Mesenchymal stem cell (in vitro differentiated cells and primary cell): ENCODE data around the gene TMEM14A.
"Not testable (repeated sequence)": the region's sequence is repeated elsewhere in the genome, so short reads cannot be mapped to it uniquely, and the experiment has no call there.

ENCODE experiments used
- DNase-seq: peaks from one replicate; pipeline ENCODE4 v3.0.0-alpha.2; 2013
- H2AFZ ChIP-seq: one replicate; pipeline ENCODE4 v1.6.1; 2013; ENCODE audit warnings: low read depth, mild to moderate bottlenecking, control low read depth, inconsistent platforms, low read length, moderate library complexity
- H2AK5ac ChIP-seq: 2 replicates; pipeline ENCODE4 v1.6.1; 2013; ENCODE audit warnings: low read length, moderate library complexity, mild to moderate bottlenecking, inconsistent platforms; ENCODE audit not compliant: severe bottlenecking
- H2BK120ac ChIP-seq: one replicate; pipeline ENCODE4 v1.6.1; 2013; ENCODE audit warnings: low read depth, mild to moderate bottlenecking, inconsistent platforms, low read length, moderate library complexity
- H2BK12ac ChIP-seq, 2 experiments: one replicate each; pipeline ENCODE4 v1.6.1; 2013; ENCODE audit warnings: inconsistent platforms in 2 of 2, low read length in 2 of 2, mild to moderate bottlenecking in 2 of 2, moderate library complexity in 2 of 2, control low read depth in 1 of 2
- H2BK15ac ChIP-seq: one replicate; pipeline ENCODE4 v1.6.1; 2013; ENCODE audit warnings: mild to moderate bottlenecking, low read depth, inconsistent platforms; ENCODE audit not compliant: poor library complexity, severe bottlenecking
- H2BK5ac ChIP-seq: 2 replicates; pipeline ENCODE4 v1.6.1; 2013; ENCODE audit warnings: low read depth, mild to moderate bottlenecking, low read length, control low read depth, inconsistent platforms; ENCODE audit not compliant: poor library complexity, severe bottlenecking
- H3K14ac ChIP-seq, 2 experiments: one replicate each; pipeline ENCODE4 v1.6.1; 2013; ENCODE audit warnings: inconsistent platforms in 2 of 2, low read length in 2 of 2, control low read depth in 1 of 2, mild to moderate bottlenecking in 1 of 2, moderate library complexity in 1 of 2
- H3K18ac ChIP-seq, 2 experiments: one replicate each; pipeline ENCODE4 v1.6.1; 2013; ENCODE audit warnings: inconsistent platforms in 2 of 2, low read length in 2 of 2, control low read depth in 1 of 2, low read depth in 1 of 2, mild to moderate bottlenecking in 1 of 2
- H3K23ac ChIP-seq, 2 experiments: one replicate each; pipeline ENCODE4 v1.6.1; 2013; ENCODE audit warnings: inconsistent platforms in 2 of 2, low read length in 2 of 2, mild to moderate bottlenecking in 2 of 2, moderate library complexity in 2 of 2, control low read depth in 1 of 2
- H3K27ac ChIP-seq: 2 replicates; pipeline ENCODE4 v1.5.1; 2013; ENCODE audit warnings: mild to moderate bottlenecking, moderate library complexity, low read length, control low read depth, inconsistent platforms; ENCODE audit not compliant: poor library complexity, severe bottlenecking
- H3K27me3 ChIP-seq, 2 experiments: 2 replicates each; pipeline versions ENCODE4 v1.6.1 to v1.7.0; 2013; ENCODE audit warnings: low read length in 2 of 2, mild to moderate bottlenecking in 2 of 2, moderate library complexity in 2 of 2, control low read depth in 1 of 2, inconsistent platforms in 1 of 2; ENCODE audit not compliant: control insufficient read depth in 1 of 2, insufficient read depth in 1 of 2
- H3K36me3 ChIP-seq, 2 experiments: 2 replicates each; pipeline versions ENCODE4 v1.6.1 to v1.7.0; 2013; ENCODE audit warnings: low read length in 2 of 2, control low read depth in 1 of 2, inconsistent platforms in 1 of 2, low read depth in 1 of 2, mild to moderate bottlenecking in 1 of 2; ENCODE audit not compliant: insufficient read depth in 2 of 2, control insufficient read depth in 1 of 2
- H3K4ac ChIP-seq, 2 experiments: one replicate each; pipeline ENCODE4 v1.6.1; 2013; ENCODE audit warnings: inconsistent platforms in 2 of 2, low read length in 2 of 2, mild to moderate bottlenecking in 2 of 2, moderate library complexity in 2 of 2, control low read depth in 1 of 2, low read depth in 1 of 2
- H3K4me1 ChIP-seq: 2 replicates; pipeline ENCODE4 v1.6.1; 2013; ENCODE audit warnings: low read depth, low read length, control low read depth; ENCODE audit not compliant: control insufficient read depth, insufficient read depth
- H3K4me2 ChIP-seq: 2 replicates; pipeline ENCODE4 v1.6.1; 2013; ENCODE audit warnings: low read length, mild to moderate bottlenecking, inconsistent platforms; ENCODE audit not compliant: poor library complexity, severe bottlenecking
- H3K4me3 ChIP-seq, 2 experiments: 2 replicates each; pipeline versions ENCODE4 v1.5.1 to v1.7.0; 2013; ENCODE audit warnings: low read length in 2 of 2, mild to moderate bottlenecking in 2 of 2, control low read depth in 1 of 2, low read depth in 1 of 2; ENCODE audit not compliant: insufficient read depth in 1 of 2
- H3K79me1 ChIP-seq: replicated peaks from 2 replicates; pipeline ENCODE4 v1.6.1; 2013; ENCODE audit warnings: mild to moderate bottlenecking, control low read depth, low read length, inconsistent platforms; ENCODE audit not compliant: poor library complexity, severe bottlenecking
- H3K9ac ChIP-seq: 2 replicates; pipeline ENCODE4 v1.7.0; 2013; ENCODE audit warnings: mild to moderate bottlenecking, low read length, moderate library complexity
- H3K9me3 ChIP-seq: 2 replicates; pipeline ENCODE4 v1.7.0; 2013; ENCODE audit warnings: mild to moderate bottlenecking, low read length; ENCODE audit not compliant: control insufficient read depth
- H4K8ac ChIP-seq: one replicate; pipeline ENCODE4 v1.6.1; 2013; ENCODE audit warnings: inconsistent platforms, mild to moderate bottlenecking, low read length, moderate library complexity
- H4K91ac ChIP-seq: one replicate; pipeline ENCODE4 v1.6.1; 2013; ENCODE audit warnings: mild to moderate bottlenecking, low read length, inconsistent platforms
- WGBS: methylation state at CpG from one replicate; pipeline ENCODE4 v1.1.7; 2013; ENCODE audit warnings: mixed read lengths; 5-methylcytosine and 5-hydroxymethylcytosine counted together

The TMEM14A gene

DNA sequence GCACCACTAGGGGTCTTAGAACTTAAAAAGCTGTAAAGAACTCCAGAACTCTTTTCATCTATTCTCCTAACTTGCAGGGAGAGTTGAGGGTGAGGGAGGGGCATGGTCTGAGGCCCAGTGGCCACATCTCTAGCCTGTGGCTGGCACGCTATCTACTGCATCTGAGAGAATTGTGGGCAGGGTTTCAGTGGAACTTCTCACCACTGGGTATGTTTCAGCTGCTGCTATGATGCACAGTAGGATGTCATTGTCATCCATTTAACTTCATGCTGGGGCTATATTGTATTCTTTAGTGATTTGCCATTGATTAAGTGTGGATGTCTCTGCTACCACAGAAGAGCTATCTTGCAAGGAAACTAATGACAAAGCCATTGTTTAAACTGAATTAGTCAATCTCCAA is 4.5 kb downstream of the TMEM14A start:
- Histone ChIP-seq H3K4me3 (no peak overlapping the region), H3K27me3 (no peaks in the 10 kb centered on the region), H2BK120ac (no peak overlapping the region), H2BK5ac (no peak overlapping the region), H3K23ac (no peak overlapping the region), H4K8ac (no peak overlapping the region), H3K36me3 (peaks cover 7 to 32% of the 10 kb centered on the region in 2 experiments), H3K27ac (no peak overlapping the region), H3K4me1 (peaks cover 17% of the 10 kb centered on the region), H3K4ac (no peak overlapping the region), H3K4me2 (no peak overlapping the region), H4K91ac (no peak overlapping the region), H3K9me3 (no peaks in the 10 kb centered on the region), H2BK12ac (no peak overlapping the region), H3K9ac (no peak overlapping the region), H2BK15ac (no peak overlapping the region), H3K79me1 (peaks cover 44% of the 10 kb centered on the region), H2AFZ (no peak overlapping the region), H2AK5ac (peak overlapping the region; percentile 41), H3K18ac (no peak overlapping the region), H3K14ac (no peak overlapping the region)
- 100% methylated on average over 1 of the region's 1 CpG for WGBS
- DNase-seq = no peak

- not testable (repeated sequence) for DNase-seq, H3K27me3 ChIP-seq, H3K4me3 ChIP-seq, H3K4me2 ChIP-seq, H3K18ac ChIP-seq, H2AFZ ChIP-seq, H3K9ac ChIP-seq, H3K9me3 ChIP-seq, H3K14ac ChIP-seq, H2BK12ac ChIP-seq, H3K4ac ChIP-seq, H2BK5ac ChIP-seq, H3K27ac ChIP-seq, H4K8ac ChIP-seq, H4K91ac ChIP-seq, H2BK15ac ChIP-seq, H2AK5ac ChIP-seq, H2BK120ac ChIP-seq, H3K23ac ChIP-seq
- Histone ChIP-seq H3K4me1 (peaks cover 12% of the 10 kb centered on the region), H3K79me1 (peaks cover 42% of the 10 kb centered on the region), H3K36me3 (peaks cover 7 to 39% of the 10 kb centered on the region in 2 experiments)
- 86% methylated on average over 8 of the region's 8 CpGs for WGBS
Measured at GRCh38 chr6:52676631-52677030, 5.7 kb downstream of the TMEM14A start.

- H2BK15ac ChIP-seq = no peak overlapping the region
Measured at GRCh38 chr6:52681416-52681815, 10.5 kb downstream of the TMEM14A start.

DNA sequence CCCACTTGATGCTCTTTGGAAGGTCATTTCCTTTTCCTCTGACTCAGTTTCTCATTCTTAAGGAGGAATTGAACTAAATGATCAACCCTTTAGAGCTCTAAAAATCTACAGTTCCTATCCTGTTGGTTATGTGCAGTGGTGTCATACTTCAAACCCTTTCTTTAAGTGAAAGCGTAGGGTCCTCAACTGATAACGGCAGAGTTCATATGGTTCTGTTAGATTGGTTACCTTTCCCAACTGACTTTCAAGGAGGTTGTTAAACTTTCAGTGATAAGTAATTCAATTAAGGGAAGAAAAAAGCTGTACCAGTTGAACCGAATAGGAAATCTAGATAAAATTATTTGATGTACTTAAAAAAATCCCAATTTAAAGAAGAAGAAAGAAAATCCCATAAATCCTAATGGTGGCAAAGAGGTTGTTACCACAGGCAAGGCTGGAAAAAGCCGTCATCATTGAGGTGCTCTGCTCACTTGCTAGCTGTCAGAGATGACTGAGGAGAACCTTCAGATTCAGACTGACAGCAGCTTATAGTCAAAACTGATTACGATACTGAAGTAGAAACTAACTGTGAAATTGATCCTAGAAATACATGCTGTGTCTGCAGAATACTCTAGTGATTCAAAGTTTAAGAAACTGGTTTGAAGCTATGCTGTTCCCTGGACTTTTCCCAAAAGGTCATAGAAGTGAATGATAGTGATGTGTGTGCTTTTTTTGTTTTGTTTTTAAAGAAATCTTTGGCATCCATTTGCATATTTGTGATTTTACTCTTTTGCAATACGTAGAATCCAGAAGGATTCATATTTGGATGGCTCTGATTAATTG is 16.2 kb downstream of the TMEM14A start:
- Histone ChIP-seq H3K4me3 (no peak overlapping the region), H4K91ac (no peak overlapping the region), H2BK15ac (no peak overlapping the region), H2BK12ac (no peak overlapping the region), H3K79me1 (no peaks in the 10 kb centered on the region), H3K4ac (no peak overlapping the region), H3K4me2 (no peak overlapping the region), H3K27ac (no peak overlapping the region), H3K18ac (no peak overlapping the region), H2AK5ac (no peak overlapping the region), H3K9ac (no peak overlapping the region), H3K9me3 (no peaks in the 10 kb centered on the region), H2AFZ (no peak overlapping the region), H2BK120ac (no peak overlapping the region), H3K4me1 (no peaks in the 10 kb centered on the region), H4K8ac (no peak overlapping the region), H2BK5ac (no peak overlapping the region), H3K27me3 (no peaks in the 10 kb centered on the region), H3K14ac (no peak overlapping the region), H3K36me3 (peaks cover 3 to 16% of the 10 kb centered on the region in 2 experiments), H3K23ac (no peak overlapping the region)
- WGBS = 100% methylated on average over 5 of the region's 6 CpGs
- no peak for DNase-seq

More at GRCh38 chr6:52681416-52681815, 10.5 kb downstream of the TMEM14A start:
- H3K79me1 ChIP-seq = peaks cover 15% of the 10 kb centered on the region
- H3K4ac ChIP-seq = no peak overlapping the region
- no peaks in the 10 kb centered on the region for H3K4me1 ChIP-seq
- no peak overlapping the region for H4K91ac ChIP-seq
- H3K27ac ChIP-seq = no peak overlapping the region
- no peak overlapping the region for H2AK5ac ChIP-seq
- H2BK120ac ChIP-seq = no peak overlapping the region
- H2BK12ac ChIP-seq = no peak overlapping the region
- H3K27me3 ChIP-seq = no peaks in the 10 kb centered on the region
- no peak overlapping the region for H2BK5ac ChIP-seq
- H3K14ac ChIP-seq = no peak overlapping the region
- no peak overlapping the region for H3K18ac ChIP-seq
- peaks cover 10 to 53% of the 10 kb centered on the region in 2 experiments for H3K36me3 ChIP-seq
- H3K23ac ChIP-seq = no peak overlapping the region
- no peak for DNase-seq
- H3K4me2 ChIP-seq = no peak overlapping the region
- H3K4me3 ChIP-seq = no peak overlapping the region
- no peak overlapping the region for H4K8ac ChIP-seq
- H3K9me3 ChIP-seq = no peaks in the 10 kb centered on the region
- no peak overlapping the region for H2AFZ ChIP-seq
- no peak overlapping the region for H3K9ac ChIP-seq
